SH-SY5Y (cell line): ENCODE measurements around the gene ACOT8.

ENCODE experiments used
- GATA2 ChIP-seq: IDR thresholded peaks from 2 replicates; pipeline ENCODE4 v1.6.1; 2011; ENCODE audit warnings: mild to moderate bottlenecking, low read depth, low read length
- GATA3 ChIP-seq: IDR thresholded peaks from 2 replicates; pipeline ENCODE4 v1.6.1; 2011; ENCODE audit warnings: low read depth, mild to moderate bottlenecking, low read length, moderate library complexity

ACOT8 gene

GRCh38 chr20:45857114-45857881 lies at the start of gene ACOT8, which contains the start of gene ZSWIM3:
ACOT8 (minus strand) TSS chr20:45857392; CDS start chr20:45857315, 77 bp downstream.
ZSWIM3 (plus strand) TSS chr20:45857614; CDS start chr20:45857826, 212 bp downstream.
- TF ChIP-seq GATA2 (no peak), GATA3 (no peak)

GRCh38 chr20:45905505-45906079 lies 48.4 kb upstream of the ACOT8 start:
- TF ChIP-seq GATA2 (no peak), GATA3 (no peak)

- TF ChIP-seq GATA2 (no peak), GATA3 (no peak)
Observed at GRCh38 chr20:45904583-45905504, 47.7 kb upstream of the ACOT8 start.

GRCh38 chr20:45902199-45902701 lies 45.1 kb upstream of the ACOT8 start:
- no peak for TF ChIP-seq GATA3
- no peak for TF ChIP-seq GATA2

GRCh38 chr20:45899046-45899835 lies 42.0 kb upstream of the ACOT8 start:
- no peak for TF ChIP-seq GATA2
- TF ChIP-seq GATA3, result no peak

GRCh38 chr20:45898285-45898684 lies 41.1 kb upstream of the ACOT8 start:
- TF ChIP-seq GATA2, result no peak
- TF ChIP-seq GATA3, result no peak

- no peak for TF ChIP-seq GATA3
- TF ChIP-seq GATA2, result no peak
Observed at GRCh38 chr20:45897692-45898091, 40.5 kb upstream of the ACOT8 start.

- TF ChIP-seq GATA2, result no peak
- no peak for TF ChIP-seq GATA3
Observed at GRCh38 chr20:45897289-45897688, 40.1 kb upstream of the ACOT8 start.

- no peak for TF ChIP-seq GATA3
- TF ChIP-seq GATA2, result no peak
Observed at GRCh38 chr20:45896641-45897161, 39.5 kb upstream of the ACOT8 start.

GRCh38 chr20:45894797-45895196 lies 37.6 kb upstream of the ACOT8 start:
- TF ChIP-seq GATA3 (no peak), GATA2 (no peak)

GRCh38 chr20:45893831-45894230 lies 36.6 kb upstream of the ACOT8 start:
- no peak for TF ChIP-seq GATA3

- TF ChIP-seq GATA2 (no peak), GATA3 (no peak)
Observed at GRCh38 chr20:45892828-45893500, 35.8 kb upstream of the ACOT8 start.
